OCI-LY1 (cell line): ENCODE measurements around the gene DLK1.

Experiments
- EZH2 ChIP-seq: fragments of 200-600 bp; sonication (generic), shearing (Covaris generic); IDR thresholded peaks from 2 replicates; pipeline ENCODE4 v1.8.0; 2017; ENCODE audit warnings: borderline replicate concordance, mixed run types, mild to moderate bottlenecking, antibody characterized with exemption, low read length, moderate library complexity, mixed read lengths
- TF ChIP-seq, protein P1 (sequence below): fragments of 200-600 bp; sonication (generic), shearing (Covaris generic); IDR thresholded peaks from 2 replicates; pipeline ENCODE4 v1.5.1; 2017; ENCODE audit warnings: mild to moderate bottlenecking, antibody characterized with exemption, low read length, moderate library complexity, mixed read lengths

GRCh38 chr14:100712490-100712889, 14.2 kb upstream of the DLK1 start:
- TF ChIP-seq, protein P1, sequence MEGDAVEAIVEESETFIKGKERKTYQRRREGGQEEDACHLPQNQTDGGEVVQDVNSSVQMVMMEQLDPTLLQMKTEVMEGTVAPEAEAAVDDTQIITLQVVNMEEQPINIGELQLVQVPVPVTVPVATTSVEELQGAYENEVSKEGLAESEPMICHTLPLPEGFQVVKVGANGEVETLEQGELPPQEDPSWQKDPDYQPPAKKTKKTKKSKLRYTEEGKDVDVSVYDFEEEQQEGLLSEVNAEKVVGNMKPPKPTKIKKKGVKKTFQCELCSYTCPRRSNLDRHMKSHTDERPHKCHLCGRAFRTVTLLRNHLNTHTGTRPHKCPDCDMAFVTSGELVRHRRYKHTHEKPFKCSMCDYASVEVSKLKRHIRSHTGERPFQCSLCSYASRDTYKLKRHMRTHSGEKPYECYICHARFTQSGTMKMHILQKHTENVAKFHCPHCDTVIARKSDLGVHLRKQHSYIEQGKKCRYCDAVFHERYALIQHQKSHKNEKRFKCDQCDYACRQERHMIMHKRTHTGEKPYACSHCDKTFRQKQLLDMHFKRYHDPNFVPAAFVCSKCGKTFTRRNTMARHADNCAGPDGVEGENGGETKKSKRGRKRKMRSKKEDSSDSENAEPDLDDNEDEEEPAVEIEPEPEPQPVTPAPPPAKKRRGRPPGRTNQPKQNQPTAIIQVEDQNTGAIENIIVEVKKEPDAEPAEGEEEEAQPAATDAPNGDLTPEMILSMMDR: no peak
- no peak for TF ChIP-seq EZH2
